Psoas muscle (tissue), 8 donors: ENCODE results near the gene DBX2. TPM values are rescaled to one million over a fixed set of nuclear protein-coding genes. Genes with fewer than 3 reads are reported as not detected.
"Not testable (repeated sequence)": the region's sequence is repeated elsewhere in the genome, so short reads cannot be mapped to it uniquely, and the experiment has no call there.

Experiments
- ATAC-seq, 4 donors: fragments of 200-7000 bp; cut with Tn5 transposase; one replicate each; pipeline ENCODE4 v1.9.1; 2020; ENCODE audit warnings: moderate library complexity in 3 of 4, mild to moderate bottlenecking in 2 of 4
- DNase-seq, 2 donors: peaks; one replicate each; pipeline ENCODE4 v3.0.0-alpha.2; 2020
- H3K27ac ChIP-seq: fragments of 200-600 bp; one replicate; pipeline ENCODE4 v1.8.0; 2022
- H3K27me3 ChIP-seq, 3 donors: fragments of 200-600 bp in 1 of 3; one replicate each; pipeline versions ENCODE4 v1.6.1 to v1.8.0; 2013 to 2022; ENCODE audit warnings: low read length in 2 of 3, mild to moderate bottlenecking in 2 of 3, moderate library complexity in 1 of 3; ENCODE audit not compliant: insufficient read depth in 3 of 3
- H3K36me3 ChIP-seq, 2 donors: fragments of 200-600 bp in 1 of 2; one replicate each; pipeline versions ENCODE4 v1.6.1 to v1.8.0; 2013 to 2022; ENCODE audit warnings: low read depth in 1 of 2, mild to moderate bottlenecking in 1 of 2, moderate library complexity in 1 of 2; ENCODE audit not compliant: insufficient read depth in 1 of 2
- H3K4me1 ChIP-seq: fragments of 200-600 bp; one replicate; pipeline ENCODE4 v1.8.0; 2022
- H3K4me3 ChIP-seq: fragments of 200-600 bp; one replicate; pipeline ENCODE4 v1.8.0; 2022; ENCODE audit warnings: mild to moderate bottlenecking
- H3K9me3 ChIP-seq: fragments of 200-600 bp; one replicate; pipeline ENCODE4 v1.8.0; 2022
- CTCF ChIP-seq: fragments of 200-600 bp; IDR thresholded peaks from one replicate; pipeline ENCODE4 v1.8.0; 2022; ENCODE audit warnings: antibody characterized with exemption
- WGBS, 3 donors: extraction: QIAGEN DNeasy Blood & Tissue Kit; methylation state at CpG; one replicate each; pipeline versions ENCODE4 v1.1.6 to v1.1.7; 2013; 5-methylcytosine and 5-hydroxymethylcytosine counted together
- intact Hi-C, 2 donors: fragments of 100-400 bp; cut with DNase I; formaldehyde crosslinking; loops; one replicate each; pipeline versions ENCODE4 v1.11.0 to v1.14.2; 2022
- polyA plus RNA-seq, 3 donors: library from polyadenylated mRNA; stranded (reverse); fragments of 200-250 nt; gene quantifications; one replicate each; pipeline ENCODE4 v1.2.3, GENCODE V29; 2013
- total RNA-seq, 4 donors: library from RNA; stranded (reverse); fragmentation: NEBNext Ultra II Directional in 2 of 4; extraction: Animal tissue kit (Norgen Biotek cat#: 25700) in 2 of 4; gene quantifications; one replicate each; pipeline versions ENCODE4 v1.2.1 to v1.2.4, GENCODE V29; 2021 to 2023
- donor health status: healthy with polysubstance abuse.
- donor health status: DM: no; HTN: no; CAD: no; lungs with moderate emphysema.
- donor health status: Bipolar disorder and iron deficiency.
- donor health status: healthy.
- donor health status: DM: yes; HTN: yes; CAD: no.
- donor health status: DM: no; HTN: no; CAD: no.
- donor health status: DM: no; HTN: no; CAD: no.
- donor health status: DM: yes; HTN: yes; CAD: no.

The DBX2 gene
- total and polyA plus RNA-seq, 7 donors = 0.04 to 0.20 (median 0.09) TPM; not detected in 3

DNA sequence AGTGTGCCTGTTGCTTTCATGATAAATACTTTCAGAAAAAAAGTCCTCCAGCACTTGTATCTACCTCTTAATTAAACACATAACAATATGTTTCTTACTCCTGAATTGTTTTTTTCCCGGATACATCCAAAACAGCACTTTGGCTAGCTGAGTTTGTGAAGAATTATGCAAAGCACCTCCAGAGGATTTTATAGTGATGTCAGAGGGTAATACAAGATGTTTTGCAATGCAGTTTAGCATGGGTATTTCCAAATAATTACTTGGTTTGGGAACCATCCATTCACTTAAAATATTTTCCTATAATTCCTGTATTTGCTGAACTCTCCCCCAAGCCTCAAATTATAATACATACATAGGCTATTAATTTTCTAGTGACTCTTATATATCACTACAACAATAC lies 37.7 kb upstream of the DBX2 start:
- WGBS, 3 donors = 38 to 59% (median 49%) methylated on average over 1 of the region's 1 CpG

DNA sequence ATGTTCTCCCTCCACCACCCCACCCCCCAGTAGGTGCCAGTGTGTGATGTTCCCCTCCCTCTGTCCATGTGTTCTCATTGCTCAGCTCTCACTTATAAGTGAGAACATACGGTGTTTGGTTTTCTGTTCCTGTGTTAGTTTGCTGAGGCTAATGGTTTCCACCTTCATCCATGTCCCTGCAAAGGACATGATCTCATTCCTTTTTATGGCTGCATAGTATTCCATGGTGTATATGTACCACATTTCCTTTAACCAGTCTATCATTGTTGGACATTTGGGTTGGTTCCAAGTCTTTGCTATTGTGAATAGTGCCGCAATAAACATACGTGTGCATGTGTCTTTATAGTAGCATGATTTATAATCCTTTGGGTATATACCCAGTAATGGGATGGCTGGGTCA lies 33.3 kb upstream of the DBX2 start:
- H3K9me3 ChIP-seq = peaks cover 13% of the 10 kb centered on the region
- H3K27ac ChIP-seq, ATAC-seq, DNase-seq, H3K36me3 ChIP-seq, H3K4me3 ChIP-seq, H3K27me3 ChIP-seq, H3K4me1 ChIP-seq, intact Hi-C loops: not testable (repeated sequence)
- WGBS, 3 donors = 93 to 95% (median 95%) methylated on average over 3 of the region's 3 CpGs

More for the DNA sequence above, 37.7 kb upstream of the DBX2 start:
- intact Hi-C loops = no loop called here
- Histone ChIP-seq H3K27me3 (peaks cover 0 to 3% (median 0%) of the 10 kb centered on the region in 3 donors), H3K4me3 (no peak overlapping the region), H3K9me3 (peaks cover 13% of the 10 kb centered on the region), H3K4me1 (no peaks in the 10 kb centered on the region), H3K27ac (no peak overlapping the region), H3K36me3 (no peaks in the 10 kb centered on the region)
- DNase-seq (no peak), ATAC-seq (peak in 1 of 4 donors; percentile 49)
- no peak for TF ChIP-seq CTCF

- intact Hi-C loops = no loop called here
- H3K9me3 ChIP-seq = no peaks in the 10 kb centered on the region
- 52 to 57% (median 56%) methylated on average over 2 of the region's 2 CpGs for WGBS, 3 donors
- H3K27me3 ChIP-seq = no peaks in the 10 kb centered on the region
- ATAC-seq (no peak), DNase-seq (no peak)
- TF ChIP-seq CTCF = no peak
- no peak overlapping the region for H3K4me3 ChIP-seq
- H3K4me1 ChIP-seq = no peaks in the 10 kb centered on the region
- H3K36me3 ChIP-seq = no peaks in the 10 kb centered on the region
- H3K27ac ChIP-seq = no peak overlapping the region
Measured at GRCh38 chr12:45077251-45077650, 26.4 kb upstream of the DBX2 start.

GRCh38 chr12:45076417-45077026 lies 25.6 kb upstream of the DBX2 start:
- no peak for ATAC-seq
- 32 to 47% (median 35%) methylated on average over 3 of the region's 3 CpGs for whole genome bisulfite sequencing, 3 donors
- no peak overlapping the region for H3K27ac ChIP-seq

More at GRCh38 chr12:45076417-45077026, 25.6 kb upstream of the DBX2 start:
- intact Hi-C loops = no loop called here
- TF ChIP-seq CTCF = no peak
- Histone ChIP-seq H3K27me3 (no peaks in the 10 kb centered on the region), H3K9me3 (no peaks in the 10 kb centered on the region), H3K4me1 (no peaks in the 10 kb centered on the region), H3K4me3 (no peak overlapping the region), H3K36me3 (no peaks in the 10 kb centered on the region)
- DNase-seq = no peak
